Common myeloid progenitor, CD34-positive (primary cell): ENCODE results near the gene TMEM229B.

Experiments
- CTCF ChIA-PET: fragments of 350-600 bp; sonication (Branson Sonifier 250); formaldehyde crosslinking; loops from one replicate; lab custom pipeline; 2021; ENCODE audit warnings: antibody characterized with exemption; lab: Charles Lee
- POLR2A ChIA-PET: fragments of 350-600 bp; sonication (Branson Sonifier 250); formaldehyde crosslinking; loops from one replicate; lab custom pipeline; 2021; ENCODE audit warnings: antibody characterized with exemption; lab: Charles Lee
- DNase-seq, 3 donors: peaks; one replicate each; pipeline versions ENCODE4 v3.0.0 to v3.0.0-alpha.2; 2013
- H3K27ac ChIP-seq, 2 experiments: 1 replicate in 1 of 2; 2 replicates in 1 of 2; pipeline ENCODE4 v1.7.0; 2013; ENCODE audit warnings: inconsistent platforms in 2 of 2, low read length in 2 of 2, mild to moderate bottlenecking in 2 of 2, low read depth in 1 of 2, moderate library complexity in 1 of 2; ENCODE audit not compliant: severe bottlenecking in 2 of 2, insufficient read depth in 1 of 2, poor library complexity in 1 of 2
- H3K27me3 ChIP-seq, 5 experiments: replicated peaks in 2 of 5; 1 replicate in 3 of 5; 2 replicates in 2 of 5; pipeline versions ENCODE4 v1.6.1 to v1.7.0; 2013; ENCODE audit warnings: low read length in 4 of 5, mild to moderate bottlenecking in 2 of 5, moderate library complexity in 2 of 5, inconsistent platforms in 1 of 5; ENCODE audit not compliant: insufficient read depth in 5 of 5, control insufficient read depth in 4 of 5
- H3K36me3 ChIP-seq, 4 experiments: 1 replicate in 2 of 4; 2 replicates in 2 of 4; pipeline versions ENCODE4 v1.6.1 to v1.7.0; 2013; ENCODE audit warnings: low read length in 3 of 4, control low read depth in 1 of 4, mild to moderate bottlenecking in 1 of 4; ENCODE audit not compliant: control insufficient read depth in 4 of 4, insufficient read depth in 4 of 4
- H3K4me1 ChIP-seq, 4 experiments: 1 replicate in 3 of 4; 2 replicates in 1 of 4; pipeline versions ENCODE4 v1.6.1 to v1.7.1; 2013; ENCODE audit warnings: low read length in 3 of 4, mild to moderate bottlenecking in 3 of 4, control low read depth in 1 of 4, inconsistent platforms in 1 of 4, moderate library complexity in 1 of 4; ENCODE audit not compliant: control insufficient read depth in 4 of 4, insufficient read depth in 4 of 4; ENCODE audit errors: control extremely low read depth in 1 of 4
- H3K4me3 ChIP-seq, 7 experiments: 1 replicate in 4 of 7; 2 replicates in 3 of 7; pipeline versions ENCODE4 v1.5.1 to v1.7.0; 2013; ENCODE audit warnings: mild to moderate bottlenecking in 7 of 7, low read length in 6 of 7, moderate library complexity in 6 of 7, inconsistent platforms in 2 of 7, low read depth in 2 of 7, control low read depth in 1 of 7; ENCODE audit not compliant: insufficient read depth in 4 of 7, control insufficient read depth in 1 of 7; ENCODE audit errors: extremely low read depth in 1 of 7
- H3K9me3 ChIP-seq, 5 experiments: 1 replicate in 4 of 5; 2 replicates in 1 of 5; pipeline versions ENCODE4 v1.6.1 to v1.7.1; 2013; ENCODE audit warnings: low read length in 4 of 5, mild to moderate bottlenecking in 2 of 5, inconsistent platforms in 1 of 5, low read depth in 1 of 5, moderate library complexity in 1 of 5; ENCODE audit not compliant: control insufficient read depth in 4 of 5, insufficient read depth in 2 of 5; ENCODE audit errors: control extremely low read depth in 1 of 5
- WGBS: methylation state at CpG from one replicate; pipeline ENCODE4 v1.1.5; 2013; ENCODE audit not compliant: insufficient coverage; 5-methylcytosine and 5-hydroxymethylcytosine counted together

TMEM229B gene

GRCh38 chr14:67429510-67430205 is 58.9 kb downstream of the TMEM229B start:
- Histone ChIP-seq H3K27ac (no peak overlapping the region), H3K4me3 (no peak overlapping the region), H3K36me3 (no peaks in the 10 kb centered on the region), H3K4me1 (peaks cover 0 to 9% (median 4%) of the 10 kb centered on the region in 4 experiments), H3K9me3 (no peaks in the 10 kb centered on the region), H3K27me3 (peaks cover 0 to 15% (median 4%) of the 10 kb centered on the region in 5 experiments)
- DNase-seq: no peak
- ChIA-PET CTCF (interaction anchor here (1.0 to 11.4 kb wide), 10 partner anchors 9 to 274 kb away, joined by 3 to 238 read pairs (median 23); partner anchors contain the start of gene PLEKHH1), POLR2A (no interaction called here)
- WGBS: 81% methylated on average over 7 of the region's 9 CpGs

- DNase-seq: no peak
- CTCF ChIA-PET: interaction anchor here (1.0 to 11.4 kb wide), 17 partner anchors 10 to 275 kb away, joined by 3 to 238 read pairs (median 5); partner anchors contain the start of gene PLEKHH1
Observed at GRCh38 chr14:67428501-67429031, 60.0 kb downstream of the TMEM229B start.

GRCh38 chr14:67426983-67427606 is 61.4 kb downstream of the TMEM229B start:
- ChIA-PET POLR2A (interaction anchor here (0.5 to 1.4 kb wide), 3 partner anchors 37 to 245 kb away, joined by 3 read pairs; no protein-coding TSS in a partner anchor), CTCF (interaction anchor here (0.6 to 11.4 kb wide), 38 partner anchors 9 to 1637 kb away, joined by 3 to 238 read pairs (median 3); partner anchors contain the start of genes ATP6V1D, EIF2S1, PIGH and PLEK2)
- H3K27ac ChIP-seq: no peak overlapping the region
- no peak overlapping the region for H3K4me3 ChIP-seq
- H3K27me3 ChIP-seq: peaks cover 0 to 15% (median 4%) of the 10 kb centered on the region in 5 experiments
- 44% methylated on average over 18 of the region's 30 CpGs for WGBS
- peaks cover 0 to 25% (median 17%) of the 10 kb centered on the region in 4 experiments for H3K4me1 ChIP-seq
- DNase-seq: peak; percentile 84 to 92 (median 87)
- no peaks in the 10 kb centered on the region for H3K9me3 ChIP-seq
- no peaks in the 10 kb centered on the region for H3K36me3 ChIP-seq

More at GRCh38 chr14:67428501-67429031, 60.0 kb downstream of the TMEM229B start:
- no peaks in the 10 kb centered on the region for H3K9me3 ChIP-seq
- H3K4me3 ChIP-seq: no peak overlapping the region
- no peak overlapping the region for H3K27ac ChIP-seq
- no peaks in the 10 kb centered on the region for H3K36me3 ChIP-seq
- POLR2A ChIA-PET: no interaction called here
- H3K27me3 ChIP-seq: peaks cover 0 to 15% (median 4%) of the 10 kb centered on the region in 5 experiments
- H3K4me1 ChIP-seq: peaks cover 0 to 19% (median 13%) of the 10 kb centered on the region in 4 experiments
- WGBS: 98% methylated on average over 7 of the region's 7 CpGs

GRCh38 chr14:67426161-67426560 is 62.4 kb downstream of the TMEM229B start:
- no peak overlapping the region for H3K27ac ChIP-seq
- no peak for DNase-seq
- peaks cover 0 to 25% (median 17%) of the 10 kb centered on the region in 4 experiments for H3K4me1 ChIP-seq
- no peaks in the 10 kb centered on the region for H3K9me3 ChIP-seq
- no peaks in the 10 kb centered on the region for H3K36me3 ChIP-seq
- WGBS: 100% methylated on average over 4 of the region's 8 CpGs
- CTCF ChIA-PET: interaction anchor here (1.1 to 11.4 kb wide), 17 partner anchors 9 to 278 kb away, joined by 3 to 238 read pairs (median 6); partner anchors contain the start of gene PLEK2
- POLR2A ChIA-PET: interaction anchor here (0.6 to 1.4 kb wide), 2 partner anchors 42 to 145 kb away, joined by 3 to 5 read pairs; no protein-coding TSS in a partner anchor
- H3K4me3 ChIP-seq: no peak overlapping the region
- H3K27me3 ChIP-seq: peaks cover 0 to 20% (median 4%) of the 10 kb centered on the region in 5 experiments

GRCh38 chr14:67425608-67426007 is 62.9 kb downstream of the TMEM229B start:
- WGBS: 73% methylated on average over 2 of the region's 4 CpGs

GRCh38 chr14:67424539-67424938 is 64.0 kb downstream of the TMEM229B start:
- Histone ChIP-seq H3K9me3 (no peaks in the 10 kb centered on the region), H3K4me1 (peaks cover 0 to 25% (median 17%) of the 10 kb centered on the region in 4 experiments), H3K4me3 (no peak overlapping the region), H3K27me3 (peaks cover 0 to 13% (median 4%) of the 10 kb centered on the region in 5 experiments), H3K27ac (no peak overlapping the region), H3K36me3 (no peaks in the 10 kb centered on the region)
- peak in 1 of 3 donors; percentile 34 for DNase-seq
- ChIA-PET POLR2A (no interaction called here), CTCF (interaction anchor here (0.9 to 11.4 kb wide), 17 partner anchors 8 to 279 kb away, joined by 3 to 238 read pairs (median 4); partner anchors contain the start of gene PLEKHH1)
- WGBS: 0% methylated on average over 2 of the region's 3 CpGs

More at GRCh38 chr14:67425608-67426007, 62.9 kb downstream of the TMEM229B start:
- H3K36me3 ChIP-seq: no peaks in the 10 kb centered on the region
- no peaks in the 10 kb centered on the region for H3K9me3 ChIP-seq
- CTCF ChIA-PET: interaction anchor here (0.9 to 11.4 kb wide), 14 partner anchors 9 to 278 kb away, joined by 3 to 238 read pairs (median 6); no protein-coding TSS in a partner anchor
- no peak overlapping the region for H3K4me3 ChIP-seq
- no peak for DNase-seq
- no peak overlapping the region for H3K27ac ChIP-seq
- H3K27me3 ChIP-seq: peaks cover 0 to 17% (median 4%) of the 10 kb centered on the region in 5 experiments
- POLR2A ChIA-PET: interaction anchor here (0.6 kb wide), 1 partner anchor 41 kb away, joined by 5 read pairs; no protein-coding TSS in a partner anchor
- peaks cover 0 to 25% (median 17%) of the 10 kb centered on the region in 4 experiments for H3K4me1 ChIP-seq
